HG02970 (cell line): ENCODE measurements around the gene SLC1A3.

Experiments used
- ATAC-seq: cut with Tn5 transposase; IDR thresholded peaks from one replicate; pipeline ENCODE4 v1.9.1; 2021; ENCODE audit warnings: mild to moderate bottlenecking, moderate library complexity, moderate number of reproducible peaks; ENCODE audit not compliant: unreplicated experiment, low FRiP score

The SLC1A3 gene

GRCh38 chr5:36654564-36654963, 48.2 kb downstream of the SLC1A3 start:
- ATAC-seq = no peak

GRCh38 chr5:36655161-36655560, 48.8 kb downstream of the SLC1A3 start:
- ATAC-seq = no peak

- no peak for ATAC-seq
These were observed 50.1 kb downstream of the SLC1A3 start for GRCh38 chr5:36656556-36656955.

DNA sequence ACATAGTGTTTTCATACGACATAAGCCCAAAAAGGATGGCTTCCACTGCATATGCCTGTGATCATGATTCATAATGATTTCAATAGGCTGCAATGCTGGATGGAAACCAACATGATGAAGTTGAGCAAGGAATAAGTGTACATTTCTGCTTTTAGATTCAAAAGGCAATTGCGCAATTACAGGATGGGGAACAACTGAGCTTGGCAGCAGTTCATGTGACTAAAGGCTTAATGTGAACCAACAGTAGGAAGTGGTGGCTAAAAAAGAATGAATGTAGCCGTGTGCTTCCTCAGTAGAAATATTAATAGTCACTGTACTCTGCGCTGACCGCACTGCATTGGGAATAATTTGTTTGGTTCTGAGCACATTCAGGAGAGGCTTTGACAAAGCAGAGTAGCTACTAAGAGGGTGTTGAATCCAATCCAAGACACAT, 51.2 kb downstream of the SLC1A3 start:
- no peak for ATAC-seq

DNA sequence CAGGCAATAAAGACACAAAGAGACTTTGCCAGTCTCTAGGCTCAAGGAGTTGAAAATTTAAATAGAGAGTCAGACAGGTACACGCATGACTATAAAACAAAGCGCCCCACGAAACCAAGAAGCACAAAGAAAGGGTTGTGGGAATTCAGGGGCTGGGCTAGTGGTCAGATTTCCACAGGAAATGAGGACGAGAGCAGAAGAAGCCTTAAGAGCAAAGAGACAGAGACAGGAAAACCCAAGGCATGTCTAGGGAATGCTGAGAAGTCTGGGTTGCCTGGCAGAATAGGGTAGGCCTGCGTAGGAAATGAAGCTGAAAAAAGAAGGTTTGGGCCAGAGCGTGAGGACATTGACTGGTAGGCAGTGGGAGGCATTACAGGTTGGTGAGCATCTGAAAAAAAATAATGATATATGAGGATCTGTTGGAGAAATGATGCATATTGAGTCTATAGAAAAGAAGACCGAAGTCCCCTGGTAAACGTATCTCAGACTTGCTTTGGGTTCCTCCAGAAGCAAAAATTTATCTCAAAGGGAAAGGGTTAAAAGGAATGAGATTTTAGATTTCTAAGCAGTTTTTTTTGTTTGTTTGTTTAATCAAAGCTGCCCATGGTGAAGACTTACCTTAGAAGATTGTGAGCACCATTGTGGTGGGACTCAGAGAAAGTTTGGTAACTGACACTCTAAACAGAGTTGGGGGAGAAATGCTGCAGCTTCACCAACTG, 51.8 kb downstream of the SLC1A3 start:
- no peak for ATAC-seq

DNA sequence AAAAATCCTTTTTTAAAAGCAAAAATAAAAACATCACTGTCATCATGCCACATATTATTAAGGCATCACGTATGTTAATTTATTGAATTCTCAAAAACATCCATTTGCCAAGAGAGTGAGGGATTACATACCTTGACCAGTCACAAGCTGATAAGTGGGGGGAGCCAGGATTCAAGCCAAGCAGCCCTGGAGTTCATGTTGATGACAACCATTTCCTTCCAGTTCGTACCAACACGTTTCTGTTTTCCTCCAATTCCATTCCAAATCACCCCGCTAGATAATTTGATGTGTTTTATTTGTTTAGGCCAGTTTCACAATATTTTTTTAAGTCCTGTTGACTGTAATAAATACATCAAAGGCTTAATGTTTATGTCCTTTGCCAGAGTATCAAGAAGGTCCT, 53.0 kb downstream of the SLC1A3 start:
- ATAC-seq = no peak

DNA sequence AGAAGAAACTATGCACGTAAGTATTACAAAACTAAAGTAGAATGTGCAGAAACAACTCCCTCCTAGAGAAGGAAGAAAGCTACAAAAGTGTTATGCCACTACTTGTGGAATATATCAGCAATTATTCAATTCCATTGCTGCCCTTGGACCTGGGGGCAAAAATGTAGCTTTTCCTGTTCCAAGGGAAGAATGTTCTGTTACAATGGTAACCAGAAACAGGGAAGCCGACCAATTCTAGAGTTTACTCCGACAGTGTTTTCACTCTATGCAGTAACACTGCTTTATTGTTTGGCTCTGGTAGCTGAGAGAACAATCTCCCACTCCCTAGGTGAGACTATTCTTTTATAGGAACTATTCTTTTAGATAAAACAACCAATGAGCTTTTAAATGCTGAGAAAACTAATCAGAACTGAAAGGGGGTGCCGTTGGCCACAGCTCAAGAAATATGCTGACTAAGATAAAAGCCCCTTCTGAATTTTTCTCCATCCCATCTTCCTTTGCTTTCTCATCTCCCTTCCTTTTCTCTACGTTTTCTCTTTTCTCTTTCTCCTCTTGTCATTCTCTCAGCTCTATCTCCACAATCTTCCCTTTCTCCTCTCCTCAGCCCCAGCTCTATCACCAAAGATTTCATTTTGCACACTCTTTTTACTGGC, 54.1 kb downstream of the SLC1A3 start:
- no peak for ATAC-seq

DNA sequence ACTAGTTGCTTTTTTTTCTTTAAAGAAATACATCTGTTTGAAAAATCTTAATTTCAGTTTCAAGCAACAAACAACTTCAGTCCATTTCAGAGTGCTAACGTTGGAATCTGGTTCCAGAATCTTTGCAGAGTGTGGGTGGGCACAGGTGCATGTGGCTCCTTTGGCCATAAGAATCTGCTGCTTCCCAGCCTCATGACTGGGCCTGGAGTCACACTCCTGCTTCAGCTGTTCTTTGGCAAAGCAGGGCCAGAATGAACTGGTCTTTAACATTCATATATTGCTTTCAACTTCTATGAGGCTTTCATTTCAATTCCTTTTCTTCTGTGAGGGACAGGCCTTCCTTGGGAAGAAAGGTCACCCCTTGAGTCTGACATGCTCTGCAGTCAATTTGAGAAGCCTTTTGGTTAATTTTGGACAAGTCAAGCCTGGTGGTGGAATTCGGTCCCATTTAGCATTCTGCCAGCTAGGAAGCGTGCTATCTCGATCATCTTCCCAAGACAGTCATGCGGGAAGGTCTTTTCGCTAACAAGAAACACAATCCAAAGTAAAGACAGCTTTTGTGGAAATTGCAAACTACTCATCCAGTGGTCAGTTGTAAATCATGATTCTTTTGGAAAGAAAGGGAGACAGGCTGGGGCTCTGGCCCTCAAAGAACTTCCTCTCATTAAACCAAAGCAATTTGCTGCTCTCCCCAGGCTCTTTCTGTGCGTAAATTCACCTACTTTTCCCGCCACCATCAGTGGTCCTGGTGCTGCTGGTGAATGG, 55.2 kb downstream of the SLC1A3 start:
- no peak for ATAC-seq

DNA sequence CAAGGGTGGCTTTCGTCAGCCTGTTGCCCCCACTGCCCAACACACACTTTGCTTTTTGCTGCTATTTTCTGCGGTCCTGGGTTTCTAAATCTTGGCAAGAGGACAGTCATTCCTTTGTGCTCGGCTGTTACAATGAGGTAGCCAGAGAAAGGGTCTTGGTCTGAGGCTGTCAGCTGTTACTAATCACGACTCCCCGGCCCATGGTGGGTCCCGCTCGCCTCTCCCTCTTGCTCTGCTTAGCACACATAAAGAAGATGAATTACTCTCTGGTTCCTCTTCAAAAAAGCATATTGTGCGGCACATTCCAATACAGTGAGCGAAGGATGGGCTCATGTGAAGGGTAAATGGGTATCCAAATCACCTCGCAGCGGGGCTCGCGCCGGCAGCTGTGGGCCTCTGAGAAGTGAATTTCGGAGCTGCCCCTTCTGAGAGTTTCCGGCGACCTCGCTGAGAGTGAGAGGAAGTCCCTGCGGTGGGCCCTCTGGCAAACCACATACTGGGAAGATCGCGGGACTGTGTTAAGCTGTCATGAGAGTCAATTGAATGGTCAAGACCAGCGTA, 56.0 kb downstream of the SLC1A3 start:
- ATAC-seq = no peak

- no peak for ATAC-seq
These were observed 58.4 kb downstream of the SLC1A3 start for GRCh38 chr5:36664766-36665165.

DNA sequence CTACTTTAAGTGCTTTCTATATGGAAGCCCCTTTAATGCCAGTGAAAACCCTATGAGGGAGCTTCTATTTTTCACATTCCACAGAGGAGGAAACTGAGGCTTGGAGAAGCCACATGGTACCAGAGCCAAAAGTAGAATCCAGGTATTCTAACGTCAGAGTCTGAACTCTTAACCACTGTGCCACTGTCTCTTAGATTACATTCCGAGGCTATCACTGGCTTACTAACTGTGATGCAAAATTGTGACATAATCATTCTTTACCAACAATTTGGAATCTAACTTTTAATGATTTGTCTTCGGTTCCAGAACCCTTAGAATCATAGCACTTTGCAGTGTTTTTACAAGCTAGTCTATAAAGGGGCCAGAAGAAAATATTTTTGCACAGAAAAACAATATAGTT, 59.2 kb downstream of the SLC1A3 start:
- ATAC-seq = no peak

DNA sequence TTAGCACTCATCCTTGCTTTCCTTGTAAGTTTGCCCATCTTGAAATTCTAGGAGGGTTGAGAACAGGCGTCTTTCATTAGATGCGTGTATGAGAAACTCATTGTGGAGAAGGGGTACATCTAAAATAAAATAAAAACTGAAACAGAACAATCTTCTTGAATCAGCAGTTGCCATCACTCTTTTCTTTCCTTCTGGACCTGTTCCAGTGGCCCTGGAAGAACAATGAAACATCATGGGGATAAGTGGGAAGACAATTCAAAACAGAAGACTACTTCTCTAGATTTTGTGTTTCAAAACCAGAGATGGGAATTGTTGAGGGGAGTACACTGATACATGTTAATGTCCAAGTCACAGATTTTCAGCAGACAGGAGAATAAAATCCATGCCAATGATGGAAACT, 59.9 kb downstream of the SLC1A3 start:
- ATAC-seq = no peak

GRCh38 chr5:36666986-36667385, 60.6 kb downstream of the SLC1A3 start:
- no peak for ATAC-seq

DNA sequence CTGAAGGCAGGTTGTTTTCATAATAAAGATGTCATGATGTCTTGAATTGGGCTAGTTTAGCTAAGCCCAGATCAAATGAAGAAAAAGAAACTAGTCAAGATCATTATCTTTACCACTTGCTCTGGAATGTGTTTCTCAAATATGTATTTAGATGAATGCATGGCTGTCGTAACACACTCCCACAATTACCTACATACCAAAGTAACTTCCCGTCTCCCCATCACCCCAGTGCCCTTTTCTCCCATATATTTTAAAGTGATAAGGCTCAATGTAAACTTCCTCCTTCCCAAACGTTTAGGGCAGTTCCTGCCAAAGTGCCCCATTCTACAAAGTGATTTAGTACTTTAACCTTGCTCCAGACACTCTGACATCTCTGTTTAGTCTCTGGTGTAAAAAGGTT, 61.4 kb downstream of the SLC1A3 start:
- ATAC-seq = no peak

GRCh38 chr5:36669015-36669651, 62.7 kb downstream of the SLC1A3 start:
- no peak for ATAC-seq

- ATAC-seq = no peak
These were observed 64.1 kb downstream of the SLC1A3 start for GRCh38 chr5:36670548-36670947.

- no peak for ATAC-seq
These were observed 68.9 kb downstream of the SLC1A3 start for GRCh38 chr5:36675282-36675681.

DNA sequence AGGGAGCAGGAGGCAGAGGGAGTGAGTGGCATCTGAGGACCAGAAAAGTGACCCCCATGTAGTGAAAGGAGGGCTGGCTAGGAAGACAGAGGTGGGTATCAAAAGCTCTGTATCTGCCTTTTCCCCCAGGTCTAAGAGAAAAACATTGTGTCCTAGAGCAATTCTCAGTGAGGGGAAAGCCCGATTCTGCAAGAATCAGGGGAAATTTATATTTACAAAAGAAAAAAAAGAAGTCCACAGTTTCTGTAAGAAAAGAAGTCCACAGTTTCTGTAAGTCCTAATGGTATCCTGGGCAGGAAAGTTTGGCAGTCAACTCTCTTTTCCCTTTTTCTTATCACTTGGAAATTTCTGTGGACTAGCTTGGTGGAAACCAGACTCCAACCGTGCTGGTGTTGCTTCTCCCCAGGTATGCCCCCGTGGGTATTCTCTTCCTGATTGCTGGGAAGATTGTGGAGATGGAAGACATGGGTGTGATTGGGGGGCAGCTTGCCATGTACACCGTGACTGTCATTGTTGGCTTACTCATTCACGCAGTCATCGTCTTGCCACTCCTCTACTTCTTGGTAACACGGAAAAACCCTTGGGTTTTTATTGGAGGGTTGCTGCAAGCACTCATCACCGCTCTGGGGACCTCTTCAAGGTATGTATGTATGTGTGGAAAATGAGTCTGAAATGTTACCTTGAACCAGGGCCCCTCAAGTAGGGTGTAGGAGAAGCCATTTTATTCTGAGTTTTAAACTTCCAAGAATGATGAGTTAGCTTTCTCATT, 73.0 kb downstream of the SLC1A3 start:
- ATAC-seq = no peak

DNA sequence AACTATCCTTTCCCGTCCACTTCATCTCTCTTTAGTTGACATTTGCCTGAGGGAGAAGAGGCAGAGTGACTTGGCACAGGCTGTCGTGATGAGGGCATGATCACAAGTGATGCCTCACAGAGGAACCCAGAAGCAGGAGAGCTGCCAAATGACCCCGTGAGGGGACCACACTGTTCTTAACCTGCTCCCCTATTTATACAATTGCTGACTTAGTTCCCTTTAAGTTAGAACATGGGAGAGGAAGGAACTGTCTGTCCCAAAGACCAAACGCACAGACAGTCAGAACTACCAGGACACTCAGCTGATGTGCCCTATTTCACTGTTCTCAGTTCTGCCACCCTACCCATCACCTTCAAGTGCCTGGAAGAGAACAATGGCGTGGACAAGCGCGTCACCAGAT, 73.7 kb downstream of the SLC1A3 start:
- no peak for ATAC-seq

DNA sequence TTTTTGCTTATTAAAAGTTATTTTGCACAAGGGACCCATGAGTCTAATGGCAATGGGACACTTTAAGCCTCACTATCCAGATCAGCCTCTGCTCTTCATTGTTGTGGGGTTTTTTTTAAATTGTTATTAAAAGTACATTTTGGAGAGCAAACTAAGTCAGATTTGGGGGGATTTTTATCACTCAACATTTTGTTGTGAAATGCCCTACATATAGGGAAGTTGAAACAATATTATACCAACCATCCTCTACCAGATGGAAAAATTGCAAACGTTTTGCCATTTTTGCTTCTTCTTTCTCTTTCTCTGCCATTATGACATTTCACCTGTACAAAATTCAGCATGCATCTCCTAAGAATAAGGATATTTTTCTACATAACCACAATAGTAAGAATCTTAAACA, 75.3 kb downstream of the SLC1A3 start:
- no peak for ATAC-seq
